Choroid plexus epithelial cell (primary cell): ENCODE measurements around the gene CDK5R2.
A peak's percentile ranks its signal among the peaks of the same experiment; 100 is the strongest.

Source experiments
- DNase-seq: peaks from one replicate; pipeline ENCODE4 v3.0.0-alpha.2; 2010; ENCODE audit warnings: low read depth
- H3K4me3 ChIP-seq: 2 replicates; pipeline ENCODE4 v1.5.1; 2011; ENCODE audit warnings: low read depth, mild to moderate bottlenecking, control low read depth, low read length, moderate library complexity
- TF ChIP-seq, protein P1 (sequence below): conservative IDR thresholded peaks from 2 replicates; pipeline ENCODE4 v1.5.1; 2011; ENCODE audit warnings: low read depth, mild to moderate bottlenecking, control low read depth, inconsistent platforms, low read length, moderate library complexity

Gene CDK5R2

DNA sequence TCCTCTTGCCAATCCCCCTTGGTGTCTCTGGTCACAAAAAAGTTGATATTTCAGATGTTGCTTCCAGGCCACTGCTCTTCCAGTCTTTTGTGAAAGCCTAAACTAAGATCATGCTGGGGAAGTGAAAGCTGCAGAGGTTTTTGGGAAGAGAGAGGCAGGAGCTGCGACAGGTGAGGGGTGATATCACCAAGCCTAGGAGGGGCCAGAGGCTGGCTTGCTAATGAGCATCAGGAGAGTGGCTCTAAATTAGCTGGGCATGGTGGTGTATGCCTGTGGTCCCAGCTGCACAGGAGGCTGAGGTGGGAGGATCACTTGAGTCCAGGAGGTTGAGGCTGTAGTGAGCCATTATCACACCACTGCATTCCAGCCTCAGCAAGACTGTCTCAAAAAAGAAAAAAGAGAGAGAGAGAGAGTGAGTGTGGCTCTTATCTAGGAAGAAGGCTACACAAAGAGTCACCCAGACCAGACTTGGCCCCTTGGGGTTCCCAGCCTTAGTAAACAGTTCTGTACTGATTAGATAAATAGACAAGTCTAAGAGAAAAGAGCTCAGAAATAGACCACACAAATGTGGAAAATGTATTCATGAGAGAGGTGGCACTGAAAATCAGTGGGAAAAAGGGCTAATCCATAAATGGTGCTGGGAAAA, 14.6 kb upstream of the CDK5R2 start:
- H3K4me3 ChIP-seq: no peak overlapping the region
- TF ChIP-seq, protein P1, sequence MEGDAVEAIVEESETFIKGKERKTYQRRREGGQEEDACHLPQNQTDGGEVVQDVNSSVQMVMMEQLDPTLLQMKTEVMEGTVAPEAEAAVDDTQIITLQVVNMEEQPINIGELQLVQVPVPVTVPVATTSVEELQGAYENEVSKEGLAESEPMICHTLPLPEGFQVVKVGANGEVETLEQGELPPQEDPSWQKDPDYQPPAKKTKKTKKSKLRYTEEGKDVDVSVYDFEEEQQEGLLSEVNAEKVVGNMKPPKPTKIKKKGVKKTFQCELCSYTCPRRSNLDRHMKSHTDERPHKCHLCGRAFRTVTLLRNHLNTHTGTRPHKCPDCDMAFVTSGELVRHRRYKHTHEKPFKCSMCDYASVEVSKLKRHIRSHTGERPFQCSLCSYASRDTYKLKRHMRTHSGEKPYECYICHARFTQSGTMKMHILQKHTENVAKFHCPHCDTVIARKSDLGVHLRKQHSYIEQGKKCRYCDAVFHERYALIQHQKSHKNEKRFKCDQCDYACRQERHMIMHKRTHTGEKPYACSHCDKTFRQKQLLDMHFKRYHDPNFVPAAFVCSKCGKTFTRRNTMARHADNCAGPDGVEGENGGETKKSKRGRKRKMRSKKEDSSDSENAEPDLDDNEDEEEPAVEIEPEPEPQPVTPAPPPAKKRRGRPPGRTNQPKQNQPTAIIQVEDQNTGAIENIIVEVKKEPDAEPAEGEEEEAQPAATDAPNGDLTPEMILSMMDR: no peak
- no peak for DNase-seq

DNA sequence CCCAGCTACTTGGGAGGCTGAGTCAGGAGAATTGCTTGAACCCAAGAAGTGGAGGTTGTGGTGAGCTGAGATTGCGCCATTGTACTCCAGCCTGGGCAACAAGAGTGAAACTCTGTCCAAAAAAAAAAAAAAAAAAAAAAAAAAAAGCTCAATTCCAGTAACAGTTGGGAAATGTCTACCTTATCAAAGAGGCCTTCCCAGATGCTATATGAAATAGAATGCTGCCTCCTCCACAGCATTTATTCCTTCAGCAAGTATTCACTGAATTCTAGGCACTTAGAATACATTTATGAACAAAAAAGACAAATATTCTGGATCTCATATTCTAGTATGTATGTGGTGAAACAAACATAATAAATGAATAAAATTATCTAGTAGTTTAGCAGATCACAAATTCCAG, 12.8 kb upstream of the CDK5R2 start:
- TF ChIP-seq, protein P1: no peak
- no peak overlapping the region for H3K4me3 ChIP-seq
- no peak for DNase-seq

DNA sequence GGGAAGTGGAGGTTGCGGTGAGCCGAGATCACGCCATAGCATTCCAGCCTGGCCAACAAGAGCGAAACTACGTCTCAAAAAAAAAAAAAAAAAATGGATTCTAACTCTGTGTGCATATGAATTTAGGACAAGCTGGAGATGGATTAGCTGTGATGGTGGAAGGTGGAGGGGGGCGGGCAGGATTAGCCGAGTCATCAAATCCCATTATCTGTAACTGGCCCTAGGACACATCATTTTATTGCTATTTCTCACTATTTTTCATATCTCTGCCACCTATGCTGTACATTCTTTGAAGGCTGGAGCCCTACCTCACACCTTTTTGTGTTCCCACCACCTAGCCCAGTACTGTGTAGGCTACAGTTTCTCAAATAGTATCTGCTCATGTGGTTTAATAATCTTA, 7.3 kb upstream of the CDK5R2 start:
- H3K4me3 ChIP-seq: no peak overlapping the region
- TF ChIP-seq, protein P1: no peak
- no peak for DNase-seq

DNA sequence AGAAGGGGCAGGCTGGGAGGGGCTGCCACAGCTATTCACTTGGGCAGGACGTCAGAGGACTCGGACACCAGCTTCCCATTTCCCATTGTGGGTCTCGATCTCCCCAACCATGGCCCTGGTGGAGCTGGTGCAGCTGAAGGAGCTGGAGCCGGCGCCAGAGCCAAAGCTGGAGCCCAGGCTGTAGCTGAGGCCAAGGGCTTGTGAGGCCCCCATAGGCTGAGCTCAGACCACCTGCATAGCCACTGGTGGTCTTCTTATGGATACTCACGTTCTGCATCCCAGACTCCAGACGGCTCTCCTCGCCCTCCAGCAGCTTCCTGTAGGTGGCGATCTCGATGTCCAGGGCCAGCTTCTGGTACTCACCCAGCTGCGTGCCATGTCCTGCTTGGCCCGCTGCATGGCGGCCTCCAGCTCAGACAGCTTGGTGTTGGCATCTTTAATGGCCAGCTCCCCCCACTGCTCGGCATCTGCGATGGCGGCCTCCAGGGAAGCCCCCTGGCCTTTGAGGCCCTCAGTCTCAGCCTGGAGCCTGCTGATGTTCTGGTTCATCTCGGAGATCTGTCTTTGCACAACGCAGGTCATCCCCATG, 6.0 kb upstream of the CDK5R2 start:
- DNase-seq: no peak
- no peak overlapping the region for H3K4me3 ChIP-seq
- TF ChIP-seq, protein P1: peak; percentile 9

DNA sequence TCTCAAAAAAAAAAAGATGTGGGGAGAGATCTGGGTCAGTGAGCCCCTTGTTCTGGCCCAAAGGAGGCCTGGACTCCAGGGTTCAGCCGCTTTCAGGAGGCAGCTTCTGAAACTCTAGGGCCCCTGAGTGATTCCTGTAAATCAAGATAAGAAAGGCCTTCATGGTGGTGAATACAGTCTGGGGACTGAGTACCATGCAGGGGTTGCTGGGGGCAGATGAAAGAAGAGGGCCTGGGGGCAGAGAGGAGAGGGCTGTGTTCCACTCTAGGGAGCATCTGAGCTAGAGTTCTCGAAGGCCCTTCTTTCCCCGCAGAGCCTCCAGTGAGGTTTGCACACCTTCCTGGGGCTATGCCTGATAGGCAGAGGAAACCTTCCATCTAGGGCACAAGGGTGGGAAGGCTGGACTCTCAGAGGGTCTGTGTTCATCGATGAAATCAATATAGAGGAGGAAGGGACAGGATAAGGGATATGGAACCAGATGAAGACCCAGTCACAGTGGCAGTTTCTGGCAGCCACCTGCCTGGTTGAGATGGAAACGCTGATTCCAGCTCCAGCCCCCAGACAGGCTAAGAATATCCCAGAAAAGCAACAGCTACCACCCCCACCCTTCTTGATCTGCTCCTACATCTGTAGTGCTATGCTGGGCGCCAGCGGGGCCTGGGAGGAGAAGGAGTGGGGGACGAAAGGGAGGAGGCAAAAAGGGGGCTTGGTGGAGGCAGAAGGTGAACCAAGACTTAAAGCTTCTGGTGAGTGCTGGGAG, 4.7 kb upstream of the CDK5R2 start:
- TF ChIP-seq, protein P1: no peak
- DNase-seq: no peak
- H3K4me3 ChIP-seq: no peak overlapping the region

DNA sequence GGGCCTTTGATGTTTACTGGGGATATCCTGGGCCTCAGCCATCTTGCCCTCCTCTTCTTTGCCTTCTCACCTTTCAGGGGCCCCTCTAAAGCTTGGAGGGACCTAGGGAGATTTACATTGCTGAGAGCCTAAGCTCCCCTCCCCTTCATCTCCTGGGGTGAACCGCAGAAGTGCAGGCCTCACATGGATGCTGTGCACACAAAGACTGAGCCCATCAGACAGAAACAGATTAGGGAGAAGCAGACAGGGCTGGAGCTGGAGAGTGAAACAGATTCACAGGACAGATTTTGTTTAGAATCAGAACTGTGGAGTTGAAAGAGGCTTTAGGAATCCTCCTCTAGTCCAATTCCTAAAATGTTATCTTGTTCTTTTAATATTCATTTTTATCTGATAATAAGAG, 3.4 kb upstream of the CDK5R2 start:
- no peak for DNase-seq
- TF ChIP-seq, protein P1: no peak
- H3K4me3 ChIP-seq: no peak overlapping the region
